Measurements from ENCODE around the gene CLSTN2. TPM values are rescaled to one million over a fixed set of nuclear protein-coding genes. Genes with fewer than 3 reads are reported as not detected.

Gene CLSTN2
- total RNA-seq, 1 donor from 2014 or later: 44.1 TPM

DNA sequence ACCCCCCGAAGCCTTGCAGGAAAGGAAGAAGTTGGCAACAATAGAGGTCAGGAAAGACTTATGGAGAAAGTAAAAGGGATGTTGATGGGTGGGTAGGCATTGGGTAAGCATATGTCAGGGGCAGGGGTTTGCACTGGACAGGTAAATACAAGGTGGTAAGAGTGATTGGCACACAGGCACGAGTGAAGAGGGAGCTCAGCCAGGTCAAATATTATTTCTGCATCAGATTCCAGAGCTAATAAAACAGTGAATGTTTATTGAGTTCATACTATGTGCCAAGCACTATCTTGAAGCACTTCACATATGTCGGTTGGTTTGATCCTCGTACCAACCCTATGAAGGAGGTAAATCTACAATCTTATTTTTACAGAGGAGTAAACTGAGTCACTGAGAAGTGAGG, 6.6 kb downstream of the CLSTN2 start:
- DNase-seq (ENCODE audit: low spot score): no peak

GRCh38 chr3:139944256-139944910, 9.4 kb downstream of the CLSTN2 start:
- DNase-seq (ENCODE audit: low spot score): no peak

DNA sequence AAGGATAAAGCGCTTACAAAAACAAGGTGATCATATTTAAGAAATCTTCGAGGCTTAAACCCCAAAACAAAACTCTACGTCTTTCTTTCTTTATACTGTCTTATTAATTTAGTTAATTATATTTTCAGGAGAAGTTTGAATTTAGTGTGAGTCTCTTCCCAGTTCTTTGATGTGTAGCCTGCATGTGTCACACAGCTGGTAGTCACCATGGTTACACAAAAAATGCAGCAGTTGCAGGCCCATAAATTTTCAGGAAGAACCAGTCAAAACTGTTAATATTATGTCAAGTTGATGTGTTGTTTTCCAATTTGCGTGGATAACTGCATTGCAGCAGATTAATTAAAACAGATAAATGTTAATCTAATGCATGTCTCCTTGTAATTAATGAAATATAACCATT, 10.4 kb downstream of the CLSTN2 start:
- no peak for DNase-seq (ENCODE audit: low spot score)

DNA sequence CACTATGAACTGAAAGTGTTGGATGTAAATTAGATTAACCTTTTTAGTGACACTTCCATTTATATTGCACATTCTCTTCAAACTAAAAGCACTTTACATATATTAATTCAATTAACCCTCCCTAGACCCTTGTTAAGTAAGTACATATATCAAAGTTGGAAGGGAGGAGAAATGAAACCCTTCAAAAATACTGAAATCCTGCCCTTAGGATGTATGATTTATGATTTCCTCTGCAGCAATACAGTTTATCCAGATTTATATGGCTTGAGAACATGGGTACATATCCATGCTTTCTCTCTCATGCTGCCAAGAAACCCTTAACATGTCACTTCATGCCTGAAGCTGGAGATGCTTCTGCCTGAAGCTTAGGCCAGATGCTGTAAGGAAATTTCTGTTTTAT, 11.0 kb downstream of the CLSTN2 start:
- DNase-seq (ENCODE audit: low spot score): no peak

- DNase-seq (ENCODE audit: low spot score): no peak
Observed at GRCh38 chr3:139948467-139948866, 13.5 kb downstream of the CLSTN2 start.

DNA sequence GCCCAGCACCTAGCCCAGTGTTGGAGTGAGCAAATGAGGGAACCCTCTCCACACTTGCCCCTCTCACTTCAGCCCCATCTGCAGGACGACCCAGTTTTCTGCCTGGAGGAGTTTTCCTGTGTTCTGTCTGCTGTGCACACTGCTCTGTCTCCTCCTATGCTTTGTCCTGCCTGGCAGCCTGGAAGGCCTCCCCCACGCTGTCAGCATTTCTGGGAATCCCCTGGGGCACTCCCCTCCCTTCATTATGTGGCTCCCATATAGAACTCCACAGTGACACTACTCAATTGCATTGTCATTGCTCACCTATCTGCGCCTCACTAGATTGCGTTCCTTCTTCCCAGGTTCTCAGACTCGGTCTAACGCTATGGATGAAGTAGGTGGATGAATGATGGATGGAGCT, 13.9 kb downstream of the CLSTN2 start:
- no peak for DNase-seq (ENCODE audit: low spot score)

GRCh38 chr3:139953131-139953910, 18.3 kb downstream of the CLSTN2 start:
- no peak for DNase-seq (ENCODE audit: low spot score)

- DNase-seq (ENCODE audit: low spot score): no peak
Observed at GRCh38 chr3:139954146-139954860, 19.3 kb downstream of the CLSTN2 start.

DNA sequence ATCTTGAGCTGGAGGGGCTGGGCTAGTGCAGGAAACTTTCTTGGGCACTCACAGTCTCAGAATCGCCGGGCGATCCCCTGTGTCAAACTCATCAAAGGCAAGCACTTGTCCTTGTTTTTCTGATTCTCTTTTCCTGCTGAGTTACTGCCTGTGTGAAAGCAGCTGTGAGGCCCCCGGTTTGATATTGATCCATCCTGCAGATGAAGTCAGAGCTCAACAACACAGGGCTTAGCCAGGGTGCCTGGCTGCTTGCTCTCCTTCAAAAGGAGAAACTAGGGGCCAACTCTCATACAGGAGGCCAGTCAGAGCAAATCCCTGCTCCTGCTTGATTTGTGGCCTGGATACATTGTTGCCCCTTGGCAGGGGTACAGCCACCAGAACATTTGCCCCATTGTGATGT, 22.9 kb downstream of the CLSTN2 start:
- DNase-seq (ENCODE audit: low spot score): no peak

- DNase-seq (ENCODE audit: low spot score): no peak
Observed at GRCh38 chr3:139969386-139969785, 34.4 kb downstream of the CLSTN2 start.

DNA sequence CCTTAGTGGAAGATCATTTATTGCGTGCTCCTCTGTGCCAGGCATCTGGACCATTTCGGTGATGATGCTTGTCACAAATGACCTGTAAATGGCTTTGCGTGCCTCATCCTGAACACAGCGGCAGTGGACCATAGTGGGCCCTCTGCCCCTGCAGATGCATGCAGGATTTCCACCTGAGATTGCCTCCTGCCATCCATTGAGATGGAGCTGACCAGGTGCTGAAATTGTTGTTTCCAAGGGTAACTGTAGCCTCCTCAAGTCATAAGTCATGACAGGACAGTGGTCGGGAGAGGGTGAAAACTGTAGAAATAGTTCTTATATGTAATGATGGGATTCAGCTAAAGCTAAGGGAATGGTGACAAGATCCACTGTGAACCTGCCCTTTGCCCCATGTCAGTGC, 35.5 kb downstream of the CLSTN2 start:
- DNase-seq (ENCODE audit: low spot score): no peak

DNA sequence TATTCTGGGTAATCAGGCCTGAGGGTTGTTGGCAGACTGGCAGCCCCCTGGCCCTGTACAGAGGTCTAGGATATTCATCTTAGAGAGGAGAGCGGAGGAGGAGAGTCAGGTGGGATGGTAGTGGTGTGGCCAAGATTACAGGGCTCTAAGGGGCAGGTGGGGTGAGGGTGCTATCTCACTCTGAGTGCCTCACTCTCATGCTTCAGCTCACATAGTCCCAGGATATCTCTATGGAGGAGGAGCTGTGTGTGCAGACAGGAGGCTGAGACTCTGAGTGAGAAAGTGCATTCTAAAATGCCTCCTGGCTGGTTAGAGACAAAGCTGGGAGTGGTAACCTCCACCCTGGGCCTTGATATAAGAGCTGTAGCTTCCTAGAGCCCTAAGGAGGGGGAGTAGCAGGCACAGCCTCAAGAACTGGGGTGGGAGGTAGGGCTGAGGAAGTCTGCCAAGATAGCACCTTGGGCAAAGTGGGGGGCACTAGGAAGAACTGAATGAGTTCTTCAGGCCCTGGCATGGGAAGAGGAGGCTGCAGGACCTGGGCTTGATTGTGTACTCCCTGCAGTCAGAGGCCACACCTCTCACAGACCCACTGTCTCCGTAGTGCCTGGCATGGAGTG, 39.9 kb downstream of the CLSTN2 start:
- DNase-seq (ENCODE audit: low spot score): no peak

DNA sequence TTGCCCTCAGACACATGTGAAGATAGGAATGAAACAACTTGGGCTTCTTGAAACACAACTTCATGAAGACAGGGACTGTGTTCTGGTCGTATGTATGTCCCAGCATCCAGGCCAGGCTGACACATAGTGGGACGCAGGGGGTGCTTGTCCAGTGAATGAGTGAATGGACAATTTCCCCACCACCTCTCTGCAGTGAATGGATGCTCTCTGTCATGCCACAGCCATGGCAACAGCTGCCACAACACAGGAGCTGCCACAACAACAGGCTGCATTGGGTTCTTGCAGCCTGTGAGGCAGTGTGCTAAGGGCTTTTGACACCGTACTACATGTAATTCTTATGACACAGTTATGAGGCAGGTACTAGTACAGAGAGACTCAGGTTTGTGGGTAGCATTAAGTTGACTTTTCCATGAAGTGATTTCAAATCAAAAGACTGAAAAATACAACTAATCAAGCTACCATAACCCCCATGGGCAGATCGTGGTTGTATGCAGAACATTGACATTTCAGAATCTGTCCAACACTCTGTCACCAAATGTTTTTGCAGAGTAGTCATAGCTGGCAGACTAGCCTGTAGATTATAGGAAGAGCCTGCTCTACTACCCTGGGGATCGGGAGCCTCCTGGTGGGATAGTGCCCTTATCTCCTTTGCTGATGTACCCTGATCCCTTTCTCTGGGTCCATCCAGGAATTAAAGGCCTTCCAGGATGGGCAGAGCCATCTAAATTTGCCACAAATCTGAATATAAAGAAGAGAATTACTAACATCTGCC, 40.8 kb downstream of the CLSTN2 start:
- no peak for DNase-seq (ENCODE audit: low spot score)

GRCh38 chr3:139978966-139979365, 44.0 kb downstream of the CLSTN2 start:
- DNase-seq (ENCODE audit: low spot score): no peak

GRCh38 chr3:139979991-139980390, 45.0 kb downstream of the CLSTN2 start:
- no peak for DNase-seq (ENCODE audit: low spot score)

- DNase-seq (ENCODE audit: low spot score): no peak
Observed at GRCh38 chr3:139982404-139982803, 47.4 kb downstream of the CLSTN2 start.

- DNase-seq (ENCODE audit: low spot score): no peak
Observed at GRCh38 chr3:139985576-139985975, 50.6 kb downstream of the CLSTN2 start.

DNA sequence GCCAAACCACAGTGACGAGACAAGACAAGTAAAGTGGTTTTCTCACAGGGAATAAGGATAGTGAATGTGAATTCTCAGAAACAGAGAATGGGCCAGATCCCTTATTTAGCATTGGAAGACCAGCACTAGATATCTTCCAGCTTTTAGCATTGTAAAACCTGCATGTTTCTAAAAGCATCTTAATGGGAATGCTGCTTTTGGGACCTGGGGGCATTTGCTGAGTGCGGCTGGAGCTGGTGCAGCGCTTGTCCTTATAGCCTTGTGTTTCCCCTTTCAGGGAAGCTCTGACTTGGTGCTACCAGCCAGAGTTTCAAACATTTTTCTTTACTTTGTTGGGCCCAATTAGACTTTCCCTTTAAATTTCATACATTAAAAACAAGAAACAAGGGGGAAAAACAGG, 52.9 kb downstream of the CLSTN2 start:
- DNase-seq (ENCODE audit: low spot score): no peak

DNA sequence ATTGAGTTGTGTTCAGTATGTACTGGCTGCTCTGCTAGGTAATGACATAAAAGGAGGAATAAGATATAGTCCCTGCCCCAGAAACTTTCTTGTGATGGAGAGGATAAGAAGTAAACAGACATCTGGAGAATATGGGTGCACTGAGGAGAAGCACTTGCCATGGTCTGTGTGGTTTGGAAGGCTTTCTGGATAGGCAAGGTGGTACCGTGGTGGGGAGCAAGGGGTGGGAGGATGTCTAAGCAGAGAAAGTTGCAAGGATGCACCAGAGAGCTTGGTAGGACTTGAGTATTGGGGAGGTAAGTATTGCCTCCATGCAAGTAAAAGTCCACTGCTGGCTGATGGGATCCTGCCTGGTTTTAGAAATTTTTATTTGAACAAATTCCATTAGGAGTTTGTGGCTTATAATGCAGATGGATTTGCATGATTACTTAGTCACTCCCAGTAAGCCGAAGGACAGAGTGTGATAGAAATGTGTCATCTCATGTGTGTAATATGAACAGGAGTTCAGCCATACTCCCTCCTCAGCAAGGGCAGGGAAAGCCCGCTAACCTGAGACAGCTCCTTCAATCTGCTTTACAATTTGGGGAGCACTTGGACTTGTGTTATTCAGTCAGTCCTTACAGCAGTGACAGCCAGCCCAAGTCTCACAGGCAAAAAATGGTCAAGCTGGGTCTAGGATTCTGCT, 53.6 kb downstream of the CLSTN2 start:
- DNase-seq (ENCODE audit: low spot score): no peak

GRCh38 chr3:139994891-139995290, 59.9 kb downstream of the CLSTN2 start:
- DNase-seq (ENCODE audit: low spot score): no peak

DNA sequence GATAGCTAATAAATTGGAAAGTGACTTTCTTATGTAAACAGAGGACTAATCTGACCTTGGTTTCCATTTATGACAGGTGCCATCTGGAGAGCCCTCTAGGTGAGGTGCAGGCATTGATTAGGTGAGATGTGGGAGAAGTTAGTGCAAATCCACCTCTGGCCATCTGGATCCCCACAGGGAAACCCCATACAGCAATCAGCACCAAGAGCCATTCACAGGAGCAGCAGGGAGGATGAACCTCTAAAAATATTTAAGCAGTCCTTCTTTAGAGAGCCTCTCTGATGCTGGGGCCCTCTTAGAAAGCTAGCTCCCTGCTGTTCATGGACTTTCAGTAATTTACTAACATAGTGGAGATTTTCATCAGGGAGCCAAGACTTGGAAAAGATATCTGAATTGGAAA, 69.3 kb downstream of the CLSTN2 start:
- DNase-seq (ENCODE audit: low spot score): no peak

All from mesenteric fat pad (tissue), 1 donor.